T-cell (primary cell): Measurements from ENCODE around the gene TMIGD3. TPM values are rescaled to one million over a fixed set of nuclear protein-coding genes. Genes with fewer than 3 reads are reported as not detected.
A peak's percentile ranks its signal among the peaks of the same experiment; 100 is the strongest.

Experiments used
- ATAC-seq, 4 experiments: fragments of 200-7000 bp in 3 of 4; fragments of 150-1000 bp in 1 of 4; cut with Tn5 transposase; replicated peaks in 1 of 4; 1 replicate in 3 of 4; 2 replicates in 1 of 4; pipeline ENCODE4 v1.10.0; 2021; ENCODE audit warnings: moderate library complexity in 3 of 4, mild to moderate bottlenecking in 2 of 4, moderate number of reproducible peaks in 1 of 4
- CTCF ChIA-PET, 2 donors: fragments of 300-600 bp; sonication (Branson Sonifier 250); formaldehyde crosslinking; loops; one replicate each; lab custom pipeline; 2022; ENCODE audit warnings: antibody characterized with exemption in 2 of 2; lab: Charles Lee
- POLR2A ChIA-PET, 2 donors: fragments of 300-600 bp; sonication (Branson Sonifier 250); formaldehyde crosslinking; loops; one replicate each; lab custom pipeline; 2022; ENCODE audit warnings: antibody characterized with exemption in 2 of 2; lab: Charles Lee
- DNase-seq, 35 experiments: peaks; one replicate each; pipeline versions ENCODE4 v3.0.0 to v3.0.0-alpha.2; 2013 to 2023
- H3K27ac ChIP-seq: one replicate; pipeline ENCODE4 v1.5.1; 2013; ENCODE audit warnings: low read length
- H3K27me3 ChIP-seq, 2 experiments: replicated peaks in 1 of 2; 1 replicate in 1 of 2; 2 replicates in 1 of 2; pipeline versions ENCODE4 v1.6.1 to v1.7.0; 2013; ENCODE audit warnings: low read length in 1 of 2, mixed read lengths in 1 of 2; ENCODE audit not compliant: control insufficient read depth in 2 of 2, insufficient read depth in 2 of 2; ENCODE audit errors: extremely low read depth in 1 of 2
- H3K36me3 ChIP-seq, 2 donors: 1 replicate in 1 of 2; 2 replicates in 1 of 2; pipeline versions ENCODE4 v1.6.1 to v1.7.0; 2013; ENCODE audit warnings: low read length in 1 of 2; ENCODE audit not compliant: control insufficient read depth in 2 of 2, insufficient read depth in 1 of 2; ENCODE audit errors: extremely low read depth in 1 of 2
- H3K4me1 ChIP-seq, 2 experiments: 1 replicate in 1 of 2; 2 replicates in 1 of 2; pipeline versions ENCODE4 v1.6.1 to v1.7.0; 2013; ENCODE audit warnings: low read length in 2 of 2, mixed read lengths in 1 of 2; ENCODE audit not compliant: insufficient read depth in 2 of 2, control insufficient read depth in 1 of 2; ENCODE audit errors: extremely low read depth in 1 of 2
- H3K4me3 ChIP-seq, 2 donors: 1 replicate in 1 of 2; 2 replicates in 1 of 2; pipeline versions ENCODE4 v1.5.1 to v1.7.0; 2013; ENCODE audit warnings: mild to moderate bottlenecking in 2 of 2, low read length in 1 of 2, moderate library complexity in 1 of 2; ENCODE audit not compliant: control insufficient read depth in 1 of 2; ENCODE audit errors: extremely low read depth in 1 of 2
- H3K9me3 ChIP-seq: 2 replicates; pipeline ENCODE4 v1.7.0; 2013
- H3K27ac Mint-ChIP-seq, 2 donors: one replicate each; pipeline ENCODE4 v1.8.0; 2020 to 2021; ENCODE audit warnings: mild to moderate bottlenecking in 2 of 2, mixed read lengths in 2 of 2
- H3K27me3 Mint-ChIP-seq, 2 donors: one replicate each; pipeline ENCODE4 v1.8.0; 2021 to 2022; ENCODE audit warnings: mixed read lengths in 2 of 2
- H3K36me3 Mint-ChIP-seq: one replicate; pipeline ENCODE4 v1.8.0; 2021; ENCODE audit warnings: mixed read lengths
- H3K4me1 Mint-ChIP-seq, 3 donors: one replicate each; pipeline ENCODE4 v1.8.0; 2020 to 2022; ENCODE audit warnings: mixed read lengths in 3 of 3, mild to moderate bottlenecking in 1 of 3
- H3K4me3 Mint-ChIP-seq, 3 donors: one replicate each; pipeline ENCODE4 v1.8.0; 2020 to 2022; ENCODE audit warnings: mild to moderate bottlenecking in 3 of 3, mixed read lengths in 3 of 3, moderate library complexity in 3 of 3
- H3K9me3 Mint-ChIP-seq, 3 donors: one replicate each; pipeline ENCODE4 v1.8.0; 2020 to 2022; ENCODE audit warnings: mixed read lengths in 3 of 3
- WGBS: methylation state at CpG from one replicate; pipeline ENCODE4 v1.1.5; 2013; ENCODE audit warnings: missing lambda C conversion rate; ENCODE audit not compliant: insufficient coverage; 5-methylcytosine and 5-hydroxymethylcytosine counted together
- total RNA-seq, 35 experiments: library from RNA in 6 of 35; stranded (reverse) in 6 of 35; fragments of 120-200 nt in 1 of 35; gene quantifications; one replicate each; pipeline versions ENCODE4 v1.2.1 to v1.2.4 and lab custom pipeline; 2013 to 2026

Gene TMIGD3
- total RNA-seq, 5 donors from 2014 or later (not counting 1 experiment from before 2014, with no cell fraction given), result not detected

GRCh38 chr1:111512132-111512889, 8.9 kb upstream of the TMIGD3 start:
- no peak for DNase-seq
- no peaks in the 10 kb centered on the region for H3K27me3 Mint-ChIP-seq
- WGBS, result 100% methylated on average over 1 of the region's 5 CpGs
- no peaks in the 10 kb centered on the region for H3K36me3 ChIP-seq
- H3K27ac Mint-ChIP-seq, result no peak overlapping the region
- H3K36me3 Mint-ChIP-seq, result no peaks in the 10 kb centered on the region
- peak overlapping the region; percentile 51 for H3K27ac ChIP-seq
- peaks cover 42 to 48% (median 48%) of the 10 kb centered on the region in 3 donors for H3K4me1 Mint-ChIP-seq
- H3K9me3 ChIP-seq, result no peaks in the 10 kb centered on the region
- no peak overlapping the region for H3K4me3 Mint-ChIP-seq
- ChIA-PET POLR2A (interaction anchor here in 1 of 2 donors (0.6 kb wide), 1 partner anchor 211 kb away, joined by 3 read pairs; no protein-coding TSS in a partner anchor), CTCF (no interaction called here)
- no peak for ATAC-seq
- peaks cover 0 to 10% of the 10 kb centered on the region in 2 experiments for H3K27me3 ChIP-seq
- H3K4me3 ChIP-seq, result no peak overlapping the region
- peaks cover 40 to 75% of the 10 kb centered on the region in 2 experiments for H3K4me1 ChIP-seq
- no peaks in the 10 kb centered on the region for H3K9me3 Mint-ChIP-seq

- Mint-ChIP-seq H3K36me3 (no peaks in the 10 kb centered on the region), H3K27me3 (no peaks in the 10 kb centered on the region), H3K4me3 (no peak overlapping the region), H3K27ac (no peak overlapping the region), H3K9me3 (no peaks in the 10 kb centered on the region), H3K4me1 (peaks cover 37 to 44% (median 43%) of the 10 kb centered on the region in 3 donors)
- no peak overlapping the region for H3K4me3 ChIP-seq
- ATAC-seq, result no peak
- H3K4me1 ChIP-seq, result peaks cover 37 to 73% of the 10 kb centered on the region in 2 experiments
- DNase-seq, result peak in 1 of 35 experiments; percentile 44
- H3K9me3 ChIP-seq, result no peaks in the 10 kb centered on the region
- 20% methylated on average over 1 of the region's 3 CpGs for WGBS
- H3K36me3 ChIP-seq, result no peaks in the 10 kb centered on the region
- H3K27me3 ChIP-seq, result peaks cover 0 to 10% of the 10 kb centered on the region in 2 experiments
- ChIA-PET CTCF (interaction anchor here in 1 of 2 donors (0.6 to 0.9 kb wide), 2 partner anchors 40 to 112 kb away, joined by 3 read pairs; no protein-coding TSS in a partner anchor), POLR2A (interaction anchor here in 1 of 2 donors (0.6 kb wide), 1 partner anchor 46 kb away, joined by 3 read pairs; no protein-coding TSS in a partner anchor)
- H3K27ac ChIP-seq, result peak overlapping the region; percentile 51
Measured at GRCh38 chr1:111511370-111511769, 7.9 kb upstream of the TMIGD3 start.

GRCh38 chr1:111509997-111510375, 6.6 kb upstream of the TMIGD3 start:
- Mint-ChIP-seq H3K27ac (no peak overlapping the region), H3K27me3 (no peaks in the 10 kb centered on the region), H3K4me3 (no peak overlapping the region), H3K36me3 (no peaks in the 10 kb centered on the region), H3K4me1 (peaks cover 39 to 48% (median 47%) of the 10 kb centered on the region in 3 donors), H3K9me3 (no peaks in the 10 kb centered on the region)
- peaks cover 45 to 72% of the 10 kb centered on the region in 2 experiments for H3K4me1 ChIP-seq
- POLR2A ChIA-PET, result no interaction called here
- no peaks in the 10 kb centered on the region for H3K9me3 ChIP-seq
- ATAC-seq (no peak), DNase-seq (no peak)
- H3K4me3 ChIP-seq, result no peak overlapping the region
- H3K27me3 ChIP-seq, result no peaks in the 10 kb centered on the region
- no peaks in the 10 kb centered on the region for H3K36me3 ChIP-seq
- WGBS, result no CpG with 5 or more reads among the region's 3 CpGs
- no peak overlapping the region for H3K27ac ChIP-seq
- CTCF ChIA-PET, result interaction anchor here in 1 of 2 donors (0.7 kb wide), 1 partner anchor 29 kb away, joined by 3 read pairs; no protein-coding TSS in a partner anchor

GRCh38 chr1:111507411-111508201, 4.2 kb upstream of the TMIGD3 start:
- peak in 34 of 35 experiments; percentile 20 to 65 (median 36) for DNase-seq
- ATAC-seq, result peak; percentile 63 to 75 (median 70)
- H3K9me3 ChIP-seq, result no peaks in the 10 kb centered on the region
- Mint-ChIP-seq H3K27me3 (no peaks in the 10 kb centered on the region), H3K36me3 (no peaks in the 10 kb centered on the region), H3K27ac (peak overlapping the region; percentile 95 to 98), H3K9me3 (no peaks in the 10 kb centered on the region), H3K4me1 (peaks cover 56 to 59% (median 57%) of the 10 kb centered on the region in 3 donors), H3K4me3 (peak overlapping the region; percentile 68 to 75 (median 75))
- no peaks in the 10 kb centered on the region for H3K27me3 ChIP-seq
- POLR2A ChIA-PET, result interaction anchor here (0.5 to 1.5 kb wide), 6 partner anchors 11 to 289 kb away, joined by 3 to 6 read pairs (median 3); no protein-coding TSS in a partner anchor
- H3K36me3 ChIP-seq, result no peaks in the 10 kb centered on the region
- 4% methylated on average over 12 of the region's 15 CpGs for WGBS
- H3K4me3 ChIP-seq, result peak overlapping the region; percentile 42 to 44
- CTCF ChIA-PET, result interaction anchor here (0.5 to 3.6 kb wide), 62 partner anchors 9 to 970 kb away, joined by 3 to 42 read pairs (median 5); partner anchors contain the start of genes ATP5PB (in 1 of the 2), DDX20 (in 1 of the 2), INKA2 (in 1 of the 2) and RAP1A (in 1 of the 2)
- peak overlapping the region; percentile 90 for H3K27ac ChIP-seq
- peaks cover 66 to 88% of the 10 kb centered on the region in 2 experiments for H3K4me1 ChIP-seq

GRCh38 chr1:111506561-111506960, 3.1 kb upstream of the TMIGD3 start:
- peak overlapping the region; percentile 37 for H3K27ac ChIP-seq
- no peak for DNase-seq
- WGBS, result 50% methylated on average over 1 of the region's 2 CpGs
- H3K9me3 ChIP-seq, result no peaks in the 10 kb centered on the region
- ATAC-seq, result no peak
- Mint-ChIP-seq H3K27me3 (no peaks in the 10 kb centered on the region), H3K4me1 (peaks cover 57 to 63% (median 61%) of the 10 kb centered on the region in 3 donors), H3K4me3 (peak overlapping the region in 1 of 3 donors; percentile 52), H3K36me3 (no peaks in the 10 kb centered on the region), H3K9me3 (no peaks in the 10 kb centered on the region), H3K27ac (peak overlapping the region; percentile 86 to 91)
- H3K27me3 ChIP-seq, result no peaks in the 10 kb centered on the region
- no peak overlapping the region for H3K4me3 ChIP-seq
- ChIA-PET CTCF (interaction anchor here (0.5 to 3.6 kb wide), 19 partner anchors 9 to 971 kb away, joined by 3 to 42 read pairs (median 5); partner anchors contain the start of genes ATP5PB (in 1 of the 2) and WDR77 (in 1 of the 2)), POLR2A (interaction anchor here in 1 of 2 donors (0.6 to 0.7 kb wide), 2 partner anchors 80 to 633 kb away, joined by 3 to 4 read pairs; partner anchors contain the start of gene CD53)
- peaks cover 64 to 78% of the 10 kb centered on the region in 2 experiments for H3K4me1 ChIP-seq
- H3K36me3 ChIP-seq, result no peaks in the 10 kb centered on the region
